DLD1 (cell line): Measurements from ENCODE around the gene RASA2.
"Not testable (repeated sequence)": the region's sequence is repeated elsewhere in the genome, so short reads cannot be mapped to it uniquely, and the experiment has no call there.

ENCODE experiments used
- in situ Hi-C: cut with HindIII; loops from 2 replicates; pipeline ENCODE4 v1.10.0; 2017; ENCODE audit warnings: low sequenced_read_pairs

The RASA2 gene

GRCh38 chr3:141491081-141491480, 4.3 kb downstream of the RASA2 start:
- in situ Hi-C loops, result no loop called here

GRCh38 chr3:141491929-141492328, 5.1 kb downstream of the RASA2 start:
- in situ Hi-C loops, result no loop called here

DNA sequence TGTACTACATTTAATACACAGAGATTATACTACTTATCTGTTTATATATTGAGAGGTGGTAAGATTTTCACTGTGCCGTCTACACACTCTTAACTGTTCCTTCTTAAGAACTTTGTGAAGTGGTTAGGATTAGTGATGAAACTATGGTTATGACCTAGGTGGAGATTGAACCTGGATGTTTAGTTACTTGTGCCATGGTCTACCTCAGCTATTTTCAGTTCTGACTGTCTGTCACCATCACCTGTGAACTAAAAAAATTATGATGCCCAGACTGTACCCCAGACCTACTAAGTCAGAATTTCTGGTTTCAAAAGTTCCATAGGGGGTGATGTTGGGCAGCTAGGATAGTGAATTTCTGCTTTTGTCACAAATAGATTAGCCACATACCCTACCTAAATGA, 6.4 kb downstream of the RASA2 start:
- in situ Hi-C loops, result no loop called here

- in situ Hi-C loops, result not testable (repeated sequence)
Measured at GRCh38 chr3:141497589-141497988, 10.8 kb downstream of the RASA2 start.

DNA sequence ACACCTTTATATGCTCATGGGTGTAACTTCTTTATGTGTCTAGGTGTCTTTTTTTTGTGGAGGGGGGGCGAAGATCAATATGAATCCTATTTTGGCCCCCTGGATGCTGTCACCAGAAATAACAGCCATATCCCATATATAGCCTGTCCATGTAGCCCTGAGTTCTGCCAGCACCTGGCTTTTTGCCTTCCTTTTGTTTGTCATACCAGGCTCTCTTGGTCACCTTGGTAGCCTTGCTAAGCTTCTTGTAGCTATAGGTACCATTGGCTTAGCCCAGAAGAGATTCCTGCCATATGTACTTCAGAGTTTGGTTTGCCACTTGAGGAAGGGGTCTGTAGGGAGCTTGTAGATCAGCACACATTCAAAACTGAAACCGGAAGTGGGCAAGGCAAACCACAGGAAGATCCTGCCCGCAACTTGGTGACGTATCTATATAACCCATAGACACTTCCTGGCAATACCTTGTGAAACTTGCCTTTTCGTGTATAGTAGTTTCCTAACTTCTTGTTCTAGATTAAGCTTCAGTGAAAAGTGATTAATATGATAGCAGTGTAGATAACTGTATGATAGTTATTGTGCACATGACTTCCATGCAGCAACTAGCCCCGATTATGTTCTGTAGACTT, 11.9 kb downstream of the RASA2 start:
- in situ Hi-C loops, result no loop called here

- in situ Hi-C loops, result no loop called here
Measured at GRCh38 chr3:141499284-141499683, 12.5 kb downstream of the RASA2 start.

- in situ Hi-C loops, result no loop called here
Measured at GRCh38 chr3:141499965-141500364, 13.1 kb downstream of the RASA2 start.

DNA sequence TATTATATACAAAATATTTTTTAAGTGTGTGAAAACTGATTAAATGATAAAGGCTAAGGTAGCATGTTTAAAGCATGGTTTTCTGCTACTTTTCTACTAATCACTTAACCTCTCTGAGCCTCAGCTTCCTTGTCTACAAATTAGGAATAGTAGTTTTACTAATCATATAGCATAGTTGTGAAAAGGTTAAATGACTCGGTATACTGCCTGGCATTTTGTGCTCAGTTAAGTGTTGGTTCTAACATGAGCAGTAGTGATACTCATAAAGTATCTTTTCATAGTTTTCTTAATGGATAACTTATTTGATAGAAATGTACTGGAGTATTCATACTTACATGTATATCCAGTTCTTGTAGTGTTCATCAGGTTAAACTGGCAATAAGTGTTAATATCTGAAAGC, 13.6 kb downstream of the RASA2 start:
- in situ Hi-C loops, result no loop called here

- in situ Hi-C loops, result no loop called here
Measured at GRCh38 chr3:141505166-141505565, 18.3 kb downstream of the RASA2 start.

DNA sequence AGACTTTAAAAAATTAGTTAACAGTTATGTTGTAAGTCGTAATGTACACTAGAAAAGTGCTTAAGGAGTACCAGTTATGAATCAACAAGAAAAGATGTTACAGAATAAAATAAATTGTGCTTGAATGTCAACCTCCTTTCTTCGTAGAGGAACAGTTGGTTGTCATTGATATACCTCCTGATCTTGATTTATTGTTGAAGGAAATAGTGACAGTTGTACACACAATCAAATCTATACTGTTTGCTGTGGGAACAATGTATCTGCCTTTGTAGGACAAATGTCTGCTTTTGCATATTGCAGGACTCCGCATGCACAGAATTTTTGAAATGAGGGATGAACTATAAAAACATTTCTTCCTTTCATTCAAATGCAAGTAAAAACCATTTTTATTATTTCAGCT, 19.2 kb downstream of the RASA2 start:
- in situ Hi-C loops, result no loop called here

DNA sequence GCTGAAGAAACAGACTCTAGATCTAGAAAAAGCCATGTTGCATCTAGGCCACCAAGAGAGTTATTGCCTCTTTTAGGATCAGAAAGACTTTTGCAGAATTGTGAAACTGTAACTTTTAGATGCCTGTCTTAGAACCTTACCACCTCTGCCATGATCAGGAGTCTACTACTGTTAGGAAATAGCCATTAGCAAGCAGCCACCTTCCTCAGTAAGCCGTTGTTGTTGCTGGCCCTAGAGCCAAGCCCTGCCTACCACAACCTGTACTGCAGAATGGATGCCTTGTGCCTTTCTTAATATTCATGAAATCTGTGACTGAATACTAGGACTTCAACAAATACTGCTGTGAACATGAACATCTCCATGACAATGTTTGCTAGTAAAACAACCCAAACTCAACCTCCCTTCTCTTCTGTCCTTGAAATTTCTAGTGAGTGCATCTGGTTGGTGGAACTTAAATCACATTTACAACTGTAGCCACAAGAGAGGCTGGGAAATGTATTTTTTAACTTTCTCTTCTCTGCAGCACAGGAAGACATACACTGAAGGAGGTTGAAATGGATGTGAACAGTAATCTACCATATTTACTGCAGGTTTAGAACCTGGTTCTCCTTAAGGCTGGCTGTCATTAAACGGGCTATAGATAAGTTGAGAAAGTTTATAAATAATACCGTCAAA, 20.7 kb downstream of the RASA2 start:
- in situ Hi-C loops, result no loop called here

GRCh38 chr3:141508067-141508436, 21.2 kb downstream of the RASA2 start:
- in situ Hi-C loops, result no loop called here

DNA sequence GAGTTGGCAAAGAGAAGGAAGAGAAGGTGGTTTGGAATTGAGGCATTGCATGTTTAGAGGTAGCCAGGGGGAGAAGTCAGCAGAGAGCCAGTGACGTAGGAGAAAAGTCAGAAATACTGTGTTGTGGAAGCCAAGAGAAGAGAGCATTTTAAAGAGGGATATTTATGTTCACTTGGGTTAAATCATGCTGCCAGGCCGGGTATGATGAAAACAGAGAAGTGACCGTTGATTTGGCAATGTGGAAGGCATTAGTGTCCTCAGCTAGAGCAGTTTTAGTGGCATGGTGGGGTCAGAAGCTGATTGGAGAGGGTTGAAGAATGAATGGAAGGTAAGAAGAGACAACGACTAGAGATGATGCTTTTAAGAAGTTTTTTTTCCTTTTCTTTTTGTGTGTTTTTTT, 24.5 kb downstream of the RASA2 start:
- in situ Hi-C loops, result no loop called here

DNA sequence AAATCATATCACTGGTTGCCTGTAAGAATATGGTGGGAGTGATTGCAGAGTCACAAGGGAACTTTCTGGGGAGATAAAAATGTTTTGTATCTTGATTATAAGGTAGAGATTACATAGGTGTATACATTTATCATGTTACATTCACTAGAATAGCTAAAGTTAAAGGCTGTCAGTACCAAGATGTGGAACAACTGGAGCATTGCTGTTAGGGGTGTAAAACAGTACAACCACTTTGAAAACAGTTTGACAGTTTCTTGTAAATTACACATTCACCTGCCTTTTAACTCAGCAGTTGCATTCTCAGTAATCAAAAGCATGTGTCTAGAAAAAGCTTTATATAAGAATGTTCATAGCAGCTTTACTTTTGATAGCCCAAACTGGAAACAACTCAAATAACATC, 27.6 kb downstream of the RASA2 start:
- in situ Hi-C loops, result no loop called here

DNA sequence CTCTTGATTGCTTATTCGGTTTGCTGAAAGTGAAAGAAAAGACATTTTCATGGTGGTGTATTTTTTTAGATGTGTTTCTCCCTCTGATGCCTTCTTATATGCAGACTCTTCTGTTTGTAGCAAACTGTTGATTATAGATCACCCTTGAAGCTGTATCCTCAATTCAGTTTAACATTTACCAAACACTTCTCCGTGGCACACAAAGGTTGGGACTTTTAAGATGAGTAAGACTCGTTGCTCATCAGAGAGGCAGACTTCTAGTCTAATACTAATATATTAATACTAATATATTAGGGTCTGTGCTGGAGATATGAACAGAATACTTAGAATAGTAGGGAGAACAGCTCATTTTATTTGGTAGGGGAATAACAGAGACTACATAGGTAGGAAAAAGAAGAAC, 32.8 kb downstream of the RASA2 start:
- in situ Hi-C loops, result no loop called here

- in situ Hi-C loops, result no loop called here
Measured at GRCh38 chr3:141521781-141522180, 35.0 kb downstream of the RASA2 start.

- in situ Hi-C loops, result no loop called here
Measured at GRCh38 chr3:141523615-141524375, 37.0 kb downstream of the RASA2 start.

GRCh38 chr3:141524988-141525387, 38.2 kb downstream of the RASA2 start:
- in situ Hi-C loops, result no loop called here

- in situ Hi-C loops, result no loop called here
Measured at GRCh38 chr3:141525814-141526213, 39.0 kb downstream of the RASA2 start.

DNA sequence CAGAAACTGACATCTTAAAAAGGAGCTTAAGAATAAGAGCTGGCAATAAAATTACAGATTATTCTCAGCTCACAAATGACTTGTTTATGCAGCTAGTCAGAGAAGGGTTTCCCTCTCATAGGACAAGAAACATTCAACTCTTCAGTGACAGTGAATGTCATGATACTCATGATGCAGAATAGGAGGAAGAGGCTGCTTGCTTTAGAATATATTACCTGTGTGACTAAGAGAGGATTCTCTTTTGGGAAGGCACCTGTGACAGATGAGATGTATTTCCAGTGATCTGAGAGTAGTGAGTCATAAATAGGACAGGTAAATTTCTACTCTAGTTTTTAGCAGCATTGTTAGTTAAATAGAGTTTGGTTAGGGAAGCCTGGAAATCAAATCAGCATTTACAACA, 39.9 kb downstream of the RASA2 start:
- in situ Hi-C loops, result no loop called here

DNA sequence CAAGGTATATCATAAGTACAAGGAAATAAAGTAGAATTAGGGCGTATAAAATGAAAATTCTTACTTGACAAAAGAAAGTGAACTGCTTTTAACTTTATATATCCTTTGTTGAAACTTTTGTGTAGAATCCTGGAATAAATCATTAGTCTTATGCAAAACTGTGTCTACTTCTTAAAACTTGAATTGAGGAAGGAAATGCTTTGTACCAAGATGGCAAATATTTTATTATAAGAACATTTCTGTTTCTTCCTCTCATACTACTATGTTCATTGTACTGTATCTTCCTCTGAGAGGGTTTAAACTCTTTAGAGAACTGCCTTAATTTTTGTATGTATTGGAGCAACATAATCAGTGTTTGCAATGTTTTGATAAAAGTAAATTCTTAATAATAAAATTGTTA, 42.0 kb downstream of the RASA2 start:
- in situ Hi-C loops, result no loop called here

DNA sequence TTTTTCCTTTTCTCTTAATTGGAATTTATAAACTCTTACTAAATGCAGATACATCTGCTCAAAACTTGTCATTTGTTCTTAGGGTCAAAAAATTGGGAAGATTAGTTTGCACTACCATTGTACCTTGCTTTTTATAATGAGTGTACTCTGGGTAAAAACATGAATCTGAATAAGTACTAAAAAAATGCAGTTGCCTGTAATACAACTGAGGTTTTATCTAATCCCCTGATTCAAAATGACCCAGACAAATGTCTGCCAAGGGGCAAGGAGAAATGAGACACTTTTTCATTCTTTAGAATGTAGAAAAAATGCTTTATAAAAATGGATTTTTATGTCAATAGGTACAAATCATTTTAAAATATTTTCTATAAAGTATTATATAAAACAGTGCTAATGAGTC, 42.4 kb downstream of the RASA2 start:
- in situ Hi-C loops, result no loop called here
